ENCODE measurements around the gene PCED1A.

Gene PCED1A

GRCh38 chr20:2806351-2806701 is 34.1 kb downstream of the PCED1A start:
- in situ Hi-C loops (cut with HindIII; ENCODE audit: low sequenced_read_pairs): no loop called here

GRCh38 chr20:2805689-2806350 is 34.6 kb downstream of the PCED1A start:
- in situ Hi-C loops (cut with HindIII; ENCODE audit: low sequenced_read_pairs): no loop called here

GRCh38 chr20:2804852-2805688 is 35.4 kb downstream of the PCED1A start:
- in situ Hi-C loops (cut with HindIII; ENCODE audit: low sequenced_read_pairs): no loop called here

- in situ Hi-C loops (cut with HindIII; ENCODE audit: low sequenced_read_pairs): no loop called here
These were observed 36.2 kb downstream of the PCED1A start for GRCh38 chr20:2804041-2804828.

GRCh38 chr20:2801286-2801728 is 39.1 kb downstream of the PCED1A start:
- in situ Hi-C loops (cut with HindIII; ENCODE audit: low sequenced_read_pairs): no loop called here

GRCh38 chr20:2800521-2801285 is 39.8 kb downstream of the PCED1A start, which contains the start of gene CPXM1:
Gene CPXM1, minus strand, starts transcription at chr20:2800627. Its CDS starts 55 bp downstream, at chr20:2800572.
- in situ Hi-C loops (cut with HindIII; ENCODE audit: low sequenced_read_pairs): no loop called here

- in situ Hi-C loops (cut with HindIII; ENCODE audit: low sequenced_read_pairs): loop anchor here (5.0 kb wide), 1 partner anchor 32 kb away; no protein-coding TSS in a partner anchor
These were observed 40.6 kb downstream of the PCED1A start for GRCh38 chr20:2799688-2800520.

- in situ Hi-C loops (cut with HindIII; ENCODE audit: low sequenced_read_pairs): loop anchor here (5.0 kb wide), 1 partner anchor 33 kb away; no protein-coding TSS in a partner anchor
These were observed 41.2 kb downstream of the PCED1A start for GRCh38 chr20:2799271-2799670.

- in situ Hi-C loops (cut with HindIII; ENCODE audit: low sequenced_read_pairs): loop anchor here (5.0 kb wide), 1 partner anchor 33 kb away; no protein-coding TSS in a partner anchor
These were observed 41.6 kb downstream of the PCED1A start for GRCh38 chr20:2798814-2799213.

- in situ Hi-C loops (cut with HindIII; ENCODE audit: low sequenced_read_pairs): loop anchor here (5.0 kb wide), 1 partner anchor 34 kb away; no protein-coding TSS in a partner anchor
These were observed 42.2 kb downstream of the PCED1A start for GRCh38 chr20:2798095-2798805.

- in situ Hi-C loops (cut with HindIII; ENCODE audit: low sequenced_read_pairs): loop anchor here (5.0 kb wide), 1 partner anchor 35 kb away; no protein-coding TSS in a partner anchor
These were observed 43.1 kb downstream of the PCED1A start for GRCh38 chr20:2797136-2797983.

- in situ Hi-C loops (cut with HindIII; ENCODE audit: low sequenced_read_pairs): loop anchor here (5.0 kb wide), 1 partner anchor 36 kb away; no protein-coding TSS in a partner anchor
These were observed 44.3 kb downstream of the PCED1A start for GRCh38 chr20:2796011-2796660.

GRCh38 chr20:2795451-2795850 is 45.0 kb downstream of the PCED1A start:
- in situ Hi-C loops (cut with HindIII; ENCODE audit: low sequenced_read_pairs): loop anchor here (5.0 kb wide), 1 partner anchor 37 kb away; no protein-coding TSS in a partner anchor

- in situ Hi-C loops (cut with HindIII; ENCODE audit: low sequenced_read_pairs): loop anchor here (5.0 kb wide), 1 partner anchor 37 kb away; no protein-coding TSS in a partner anchor
These were observed 45.5 kb downstream of the PCED1A start for GRCh38 chr20:2794866-2795447.

- in situ Hi-C loops (cut with HindIII; ENCODE audit: low sequenced_read_pairs): no loop called here
These were observed 46.2 kb downstream of the PCED1A start for GRCh38 chr20:2794202-2794748.

- in situ Hi-C loops (cut with HindIII; ENCODE audit: low sequenced_read_pairs): no loop called here
These were observed 47.0 kb downstream of the PCED1A start for GRCh38 chr20:2793471-2793870.
